ENCODE measurements around the gene NDRG3.

NDRG3 gene

DNA sequence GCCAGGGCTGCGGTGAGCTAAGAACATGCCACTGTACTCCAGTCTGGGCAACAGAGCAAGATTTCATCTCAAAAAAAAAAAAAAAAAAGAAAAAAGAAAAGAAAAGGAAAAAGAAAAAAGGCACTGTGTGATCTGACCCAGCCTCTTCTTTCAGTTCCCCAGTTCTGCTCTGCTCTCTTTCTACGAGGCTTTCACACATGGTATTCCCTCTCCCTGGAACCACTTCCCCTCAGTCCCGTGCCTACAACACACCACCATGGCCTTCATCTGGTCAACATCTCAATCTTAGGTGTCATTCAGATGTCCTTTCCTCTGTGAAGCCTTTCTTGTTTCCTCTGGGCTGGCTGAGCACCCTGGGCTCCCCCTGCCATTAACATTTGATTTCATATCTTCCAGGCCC, 29.9 kb upstream of the NDRG3 start:
- TF ChIP-seq GATA3 (IDR thresholded peaks at IDR 0.05; ENCODE audit: low read depth, low read length) (no peak), GATA2 (IDR thresholded peaks at IDR 0.05; ENCODE audit: low read depth, low read length) (no peak)

GRCh38 chr20:36775196-36775595, 29.3 kb upstream of the NDRG3 start:
- TF ChIP-seq GATA3 (IDR thresholded peaks at IDR 0.05; ENCODE audit: low read depth, low read length): no peak

- TF ChIP-seq GATA3 (IDR thresholded peaks at IDR 0.05; ENCODE audit: low read depth, low read length) (no peak), GATA2 (IDR thresholded peaks at IDR 0.05; ENCODE audit: low read depth, low read length) (peak; percentile 42; the same call in 1 of the 2 replicates)
Observed at GRCh38 chr20:36773597-36774390, 27.9 kb upstream of the NDRG3 start, which contains the start of gene DSN1. TSS of gene DSN1 (minus strand) at chr20:36773763. CDS start at chr20:36771458, 2,305 bp downstream.

- TF ChIP-seq GATA3 (IDR thresholded peaks at IDR 0.05; ENCODE audit: low read depth, low read length): no peak
- no peak for TF ChIP-seq GATA2 (IDR thresholded peaks at IDR 0.05; ENCODE audit: low read depth, low read length)
Observed at GRCh38 chr20:36773107-36773596, 27.3 kb upstream of the NDRG3 start.

GRCh38 chr20:36770680-36771079, 24.8 kb upstream of the NDRG3 start:
- TF ChIP-seq GATA2 (IDR thresholded peaks at IDR 0.05; ENCODE audit: low read depth, low read length) (no peak), GATA3 (IDR thresholded peaks at IDR 0.05; ENCODE audit: low read depth, low read length) (no peak)

GRCh38 chr20:36768768-36769430, 23.0 kb upstream of the NDRG3 start:
- no peak for TF ChIP-seq GATA2 (IDR thresholded peaks at IDR 0.05; ENCODE audit: low read depth, low read length)
- TF ChIP-seq GATA3 (IDR thresholded peaks at IDR 0.05; ENCODE audit: low read depth, low read length): no peak

- TF ChIP-seq GATA3 (IDR thresholded peaks at IDR 0.05; ENCODE audit: low read depth, low read length): no peak
Observed at GRCh38 chr20:36761125-36761524, 15.2 kb upstream of the NDRG3 start.

GRCh38 chr20:36760647-36761046, 14.8 kb upstream of the NDRG3 start:
- no peak for TF ChIP-seq GATA2 (IDR thresholded peaks at IDR 0.05; ENCODE audit: low read depth, low read length)
- TF ChIP-seq GATA3 (IDR thresholded peaks at IDR 0.05; ENCODE audit: low read depth, low read length): no peak

- TF ChIP-seq GATA2 (IDR thresholded peaks at IDR 0.05; ENCODE audit: low read depth, low read length): no peak
- no peak for TF ChIP-seq GATA3 (IDR thresholded peaks at IDR 0.05; ENCODE audit: low read depth, low read length)
Observed at GRCh38 chr20:36758276-36758675, 12.4 kb upstream of the NDRG3 start.

- TF ChIP-seq GATA3 (IDR thresholded peaks at IDR 0.05; ENCODE audit: low read depth, low read length) (no peak), GATA2 (IDR thresholded peaks at IDR 0.05; ENCODE audit: low read depth, low read length) (no peak)
Observed at GRCh38 chr20:36756496-36756895, 10.6 kb upstream of the NDRG3 start.

DNA sequence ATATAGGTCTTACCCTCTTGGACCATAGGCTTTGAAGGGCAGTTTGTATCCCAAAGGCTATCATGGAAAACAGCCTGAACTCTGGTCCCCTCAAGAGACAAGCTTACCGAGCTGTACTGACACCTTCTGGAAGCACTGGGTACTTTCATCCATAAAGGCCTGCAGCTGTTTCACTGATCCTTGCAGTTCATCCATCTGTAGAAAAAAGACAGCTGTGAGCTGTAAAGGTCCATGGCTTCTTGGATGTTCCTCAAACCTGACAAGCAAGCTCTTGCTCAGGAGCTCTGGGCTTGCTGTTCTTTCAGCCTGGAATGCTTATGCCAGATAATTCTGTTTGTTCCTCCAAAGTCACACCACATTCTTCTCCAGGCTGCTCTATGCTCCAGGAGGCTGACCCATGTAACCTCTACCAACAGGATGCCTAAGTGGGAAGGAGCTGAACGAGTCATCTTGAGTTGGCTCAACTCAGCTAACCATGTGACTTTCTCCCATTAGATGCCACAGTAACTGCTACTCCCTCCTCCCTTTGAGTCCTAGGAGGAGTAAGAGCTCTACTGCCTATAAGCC, 8.8 kb upstream of the NDRG3 start:
- TF ChIP-seq GATA3 (IDR thresholded peaks at IDR 0.05; ENCODE audit: low read depth, low read length) (no peak), GATA2 (IDR thresholded peaks at IDR 0.05; ENCODE audit: low read depth, low read length) (no peak)

DNA sequence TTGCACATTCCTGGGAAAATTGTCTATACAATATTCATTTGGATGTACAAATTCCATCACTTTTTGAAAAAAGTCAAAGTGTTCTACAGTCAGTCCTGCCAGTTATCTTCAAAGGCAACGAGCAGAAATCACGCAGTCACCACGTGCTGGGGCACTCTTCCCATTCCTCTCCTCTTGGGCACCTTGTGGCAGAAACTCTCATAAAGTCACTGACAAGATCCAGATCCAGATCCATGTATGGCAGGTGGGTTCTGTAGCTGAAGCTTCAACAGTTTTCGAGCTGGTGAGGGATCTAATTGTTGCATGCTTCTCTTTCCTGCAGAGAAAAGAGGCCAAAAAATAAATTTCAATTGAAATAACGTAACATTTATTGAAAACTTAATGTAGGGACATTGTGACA, 6.7 kb upstream of the NDRG3 start:
- TF ChIP-seq GATA3 (IDR thresholded peaks at IDR 0.05; ENCODE audit: low read depth, low read length) (no peak), GATA2 (IDR thresholded peaks at IDR 0.05; ENCODE audit: low read depth, low read length) (no peak)

- TF ChIP-seq GATA3 (IDR thresholded peaks at IDR 0.05; ENCODE audit: low read depth, low read length) (no peak), GATA2 (IDR thresholded peaks at IDR 0.05; ENCODE audit: low read depth, low read length) (no peak)
Observed at GRCh38 chr20:36745234-36745926, 510 bp downstream of the NDRG3 start.

GRCh38 chr20:36744764-36745191, 1.1 kb downstream of the NDRG3 start:
- TF ChIP-seq GATA2 (IDR thresholded peaks at IDR 0.05; ENCODE audit: low read depth, low read length): no peak
- no peak for TF ChIP-seq GATA3 (IDR thresholded peaks at IDR 0.05; ENCODE audit: low read depth, low read length)

Measured in SH-SY5Y (cell line).